ENCODE results near the gene PTGES3L. TPM values are rescaled to one million over a fixed set of nuclear protein-coding genes. Genes with fewer than 3 reads are reported as not detected.

Gene PTGES3L
- polyA plus RNA-seq, 1 donor from 2014 or later, result 7.8 TPM

- no peaks in the 10 kb centered on the region for H3F3A ChIP-seq (ENCODE audit: insufficient read depth, low read length, poor library complexity, severe bottlenecking)
- no peaks in the 10 kb centered on the region for H3K9me2 ChIP-seq (ENCODE audit: insufficient read depth, low read length)
- peak overlapping the region; percentile 48 for H3K4me2 ChIP-seq (ENCODE audit: low read length)
- H3K27ac ChIP-seq (ENCODE audit: low read length), result peak overlapping the region; percentile 86
- no peaks in the 10 kb centered on the region for H3K36me3 ChIP-seq (ENCODE audit: insufficient read depth, low read length)
- no peaks in the 10 kb centered on the region for H3K9me3 ChIP-seq (ENCODE audit: low read length)
- H3K9ac ChIP-seq (ENCODE audit: low read length), result peak overlapping the region; percentile 92
- no peaks in the 10 kb centered on the region for H3K27me3 ChIP-seq (ENCODE audit: insufficient read depth, low read depth, low read length)
- peak overlapping the region; percentile 83 for H3K4me3 ChIP-seq (ENCODE audit: low read length)
- no peak for TF ChIP-seq EZH2 (IDR thresholded peaks at IDR 0.05; ENCODE audit: borderline replicate concordance, insufficient read depth, low read length, poor library complexity, severe bottlenecking)
- no peak for TF ChIP-seq SMC3 (conservative IDR thresholded peaks at IDR 0.05; ENCODE audit: poor library complexity)
- TF ChIP-seq TAF1 (IDR thresholded peaks at IDR 0.05; ENCODE audit: low read depth), result no peak
- no peak for TF ChIP-seq REST (IDR thresholded peaks at IDR 0.05; ENCODE audit: borderline replicate concordance)
- no peak for TF ChIP-seq EP300 (conservative IDR thresholded peaks at IDR 0.05; ENCODE audit: poor library complexity, severe bottlenecking)
- no peak for TF ChIP-seq RAD21 (conservative IDR thresholded peaks at IDR 0.05)
- TF ChIP-seq CTCF (IDR thresholded peaks at IDR 0.05; ENCODE audit: poor library complexity, severe bottlenecking), result no peak
- TF ChIP-seq POLR2AphosphoS5 (IDR thresholded peaks at IDR 0.05), result no peak
- no peak for TF ChIP-seq MXI1 (conservative IDR thresholded peaks at IDR 0.05; ENCODE audit: poor library complexity, severe bottlenecking)
- peak overlapping the region; percentile 90 for H2AFZ ChIP-seq (ENCODE audit: low read depth, low read length)
- H4K20me1 ChIP-seq (ENCODE audit: insufficient read depth), result no peaks in the 10 kb centered on the region
- peaks cover 25% of the 10 kb centered on the region for H3K79me2 ChIP-seq (replicated peaks; ENCODE audit: insufficient read depth, low read length)
These were observed 46.1 kb upstream of the PTGES3L start for GRCh38 chr17:43025766-43026537.

- no peak for TF ChIP-seq MXI1 (conservative IDR thresholded peaks at IDR 0.05; ENCODE audit: poor library complexity, severe bottlenecking)
- no peak for TF ChIP-seq TAF1 (IDR thresholded peaks at IDR 0.05; ENCODE audit: low read depth)
- TF ChIP-seq EZH2 (IDR thresholded peaks at IDR 0.05; ENCODE audit: borderline replicate concordance, insufficient read depth, low read length, poor library complexity, severe bottlenecking), result no peak
- no peak for TF ChIP-seq CTCF (IDR thresholded peaks at IDR 0.05; ENCODE audit: poor library complexity, severe bottlenecking)
- no peak for TF ChIP-seq REST (IDR thresholded peaks at IDR 0.05; ENCODE audit: borderline replicate concordance)
- no peak for TF ChIP-seq EP300 (conservative IDR thresholded peaks at IDR 0.05; ENCODE audit: poor library complexity, severe bottlenecking)
- no peak for TF ChIP-seq SMC3 (conservative IDR thresholded peaks at IDR 0.05; ENCODE audit: poor library complexity)
- TF ChIP-seq RAD21 (conservative IDR thresholded peaks at IDR 0.05), result no peak
- TF ChIP-seq POLR2AphosphoS5 (IDR thresholded peaks at IDR 0.05), result no peak
- peak overlapping the region; percentile 86 for H3K27ac ChIP-seq (ENCODE audit: low read length)
These were observed 45.4 kb upstream of the PTGES3L start for GRCh38 chr17:43025290-43025657.

More at GRCh38 chr17:43025290-43025657, 45.4 kb upstream of the PTGES3L start:
- Histone ChIP-seq H4K20me1 (ENCODE audit: insufficient read depth) (no peaks in the 10 kb centered on the region), H3K36me3 (ENCODE audit: insufficient read depth, low read length) (no peaks in the 10 kb centered on the region), H2AFZ (ENCODE audit: low read depth, low read length) (peak overlapping the region; percentile 90), H3K9ac (ENCODE audit: low read length) (peak overlapping the region; percentile 92), H3K4me3 (ENCODE audit: low read length) (peak overlapping the region; percentile 83), H3K4me2 (ENCODE audit: low read length) (peak overlapping the region; percentile 48), H3K9me3 (ENCODE audit: low read length) (no peaks in the 10 kb centered on the region), H3F3A (ENCODE audit: insufficient read depth, low read length, poor library complexity, severe bottlenecking) (no peaks in the 10 kb centered on the region), H3K27me3 (ENCODE audit: insufficient read depth, low read depth, low read length) (no peaks in the 10 kb centered on the region), H3K79me2 (replicated peaks; ENCODE audit: insufficient read depth, low read length) (peaks cover 31% of the 10 kb centered on the region), H3K9me2 (ENCODE audit: insufficient read depth, low read length) (no peaks in the 10 kb centered on the region)

All from neural cell (in vitro differentiated cells).